Liver (tissue), 9 donors: ENCODE results near the gene HHIPL1. TPM values are rescaled to one million over a fixed set of nuclear protein-coding genes. Genes with fewer than 3 reads are reported as not detected.

Experiments
- DNase-seq: peaks from one replicate; pipeline ENCODE4 v3.0.0-alpha.2; 2017; ENCODE audit warnings: low spot score
- H3K27ac ChIP-seq, 2 donors: one replicate each; pipeline ENCODE4 v1.7.0; 2013; ENCODE audit warnings: inconsistent platforms in 2 of 2, low read length in 2 of 2, control low read depth in 1 of 2, low read depth in 1 of 2, mild to moderate bottlenecking in 1 of 2
- H3K27me3 ChIP-seq, 4 donors: one replicate each; pipeline versions ENCODE4 v1.6.1 to v1.7.0; 2013; ENCODE audit warnings: low read length in 3 of 4, inconsistent platforms in 1 of 4, mild to moderate bottlenecking in 1 of 4, moderate library complexity in 1 of 4; ENCODE audit not compliant: control insufficient read depth in 4 of 4, insufficient read depth in 4 of 4
- H3K36me3 ChIP-seq, 4 donors: one replicate each; pipeline versions ENCODE4 v1.6.1 to v1.7.0; 2013; ENCODE audit warnings: low read length in 3 of 4, mild to moderate bottlenecking in 3 of 4, low read depth in 1 of 4, moderate library complexity in 1 of 4; ENCODE audit not compliant: control insufficient read depth in 4 of 4, insufficient read depth in 3 of 4
- H3K4me1 ChIP-seq, 4 donors: one replicate each; pipeline versions ENCODE4 v1.6.1 to v1.7.0; 2013; ENCODE audit warnings: low read length in 3 of 4, mild to moderate bottlenecking in 3 of 4, moderate library complexity in 1 of 4; ENCODE audit not compliant: control insufficient read depth in 4 of 4, insufficient read depth in 4 of 4
- H3K4me3 ChIP-seq, 3 donors: one replicate each; pipeline versions ENCODE4 v1.6.1 to v1.7.0; 2013; ENCODE audit warnings: low read length in 3 of 3, control low read depth in 1 of 3, low read depth in 1 of 3, mild to moderate bottlenecking in 1 of 3
- H3K9ac ChIP-seq, 2 donors: one replicate each; pipeline ENCODE4 v1.7.0; 2013; ENCODE audit warnings: low read length in 2 of 2, mild to moderate bottlenecking in 2 of 2, moderate library complexity in 2 of 2, control low read depth in 1 of 2, low read depth in 1 of 2
- H3K9me3 ChIP-seq, 4 donors: one replicate each; pipeline versions ENCODE4 v1.6.1 to v1.7.0; 2013; ENCODE audit warnings: low read length in 3 of 4; ENCODE audit not compliant: control insufficient read depth in 4 of 4
- ATF3 ChIP-seq: IDR thresholded peaks from 2 replicates; pipeline ENCODE4 v1.6.1; 2016; ENCODE audit warnings: antibody characterized with exemption
- CTCF ChIP-seq: fragments of 150-350 bp; IDR thresholded peaks from 2 replicates; pipeline ENCODE4 v1.5.1; 2017; ENCODE audit warnings: improper control_type of control experiment, low read depth, low read length; ENCODE audit not compliant: missing input control
- EGR1 ChIP-seq, 2 donors: IDR thresholded peaks; 2 replicates each; pipeline ENCODE4 v1.6.1; 2016 to 2018; ENCODE audit warnings: antibody characterized with exemption in 2 of 2, low read depth in 2 of 2
- FOXA1 ChIP-seq: IDR thresholded peaks from 2 replicates; pipeline ENCODE4 v1.6.1; 2016; ENCODE audit warnings: antibody characterized with exemption
- FOXA2 ChIP-seq: IDR thresholded peaks from 2 replicates; pipeline ENCODE4 v1.6.1; 2016; ENCODE audit warnings: antibody characterized with exemption
- GABPA ChIP-seq, 2 donors: IDR thresholded peaks in 1 of 2; conservative IDR thresholded peaks in 1 of 2; 2 replicates each; pipeline ENCODE4 v1.6.1; 2016; ENCODE audit warnings: antibody characterized with exemption in 2 of 2, mild to moderate bottlenecking in 1 of 2, moderate library complexity in 1 of 2
- HNF4A ChIP-seq, 2 donors: conservative IDR thresholded peaks; 2 replicates each; pipeline ENCODE4 v1.6.1; 2016; ENCODE audit warnings: antibody characterized with exemption in 2 of 2, mild to moderate bottlenecking in 2 of 2
- HNF4G ChIP-seq: IDR thresholded peaks from 2 replicates; pipeline ENCODE4 v1.6.1; 2016; ENCODE audit warnings: antibody characterized with exemption
- JUND ChIP-seq, 2 donors: IDR thresholded peaks; 2 replicates each; pipeline ENCODE4 v1.6.1; 2016; ENCODE audit warnings: antibody characterized with exemption in 2 of 2
- MAX ChIP-seq: IDR thresholded peaks from 2 replicates; pipeline ENCODE4 v1.6.1; 2016; ENCODE audit warnings: antibody characterized with exemption
- NR2F2 ChIP-seq: IDR thresholded peaks from 2 replicates; pipeline ENCODE4 v1.6.1; 2016; ENCODE audit warnings: antibody characterized with exemption
- RAD21 ChIP-seq, 2 donors: IDR thresholded peaks; 2 replicates each; pipeline ENCODE4 v1.6.1; 2016; ENCODE audit warnings: antibody characterized with exemption in 2 of 2, mild to moderate bottlenecking in 2 of 2
- REST ChIP-seq: IDR thresholded peaks from 2 replicates; pipeline ENCODE4 v1.6.1; 2016; ENCODE audit warnings: antibody characterized with exemption, mild to moderate bottlenecking
- RXRA ChIP-seq, 2 donors: IDR thresholded peaks; 2 replicates each; pipeline ENCODE4 v1.6.1; 2017 to 2018; ENCODE audit warnings: antibody characterized with exemption in 2 of 2, mild to moderate bottlenecking in 1 of 2
- SP1 ChIP-seq: IDR thresholded peaks from 2 replicates; pipeline ENCODE4 v1.6.1; 2018; ENCODE audit warnings: antibody characterized with exemption, mild to moderate bottlenecking
- TAF1 ChIP-seq: conservative IDR thresholded peaks from 2 replicates; pipeline ENCODE4 v1.6.1; 2016; ENCODE audit warnings: antibody characterized with exemption, mild to moderate bottlenecking
- YY1 ChIP-seq: IDR thresholded peaks from 2 replicates; pipeline ENCODE4 v1.6.1; 2016; ENCODE audit warnings: antibody characterized with exemption, mild to moderate bottlenecking
- ZBTB33 ChIP-seq: IDR thresholded peaks from 2 replicates; pipeline ENCODE4 v1.6.1; 2016; ENCODE audit warnings: antibody characterized with exemption
- WGBS: extraction: QIAGEN DNeasy Blood & Tissue Kit; methylation state at CpG from one replicate; pipeline ENCODE4 v1.1.7; 2013; 5-methylcytosine and 5-hydroxymethylcytosine counted together
- polyA plus RNA-seq, 2 donors: library from polyadenylated mRNA; stranded (reverse) in 1 of 2; unstranded in 1 of 2; fragments of 200-250 nt in 1 of 2; fragments of >200 nt in 1 of 2; fragmentation: Nextera tagmentation in 1 of 2; extraction: Ambion mirVana in 1 of 2; gene quantifications; one replicate each; pipeline versions ENCODE4 v1.2.1 to v1.2.3, GENCODE V29; 2013 to 2015
- total RNA-seq, 2 donors: library from RNA; depleted of rRNA; stranded (reverse); fragments of >200 nt; gene quantifications; one replicate each; pipeline ENCODE4 v1.2.3, GENCODE V29; 2014
- donor health status: healthy.
- donor health status: healthy.
- donor health status: healthy.
- donor health status: healthy.
- donor health status: healthy.

Gene HHIPL1
- total and polyA plus RNA-seq, 4 donors: 0.96 to 1.7 (median 1.0) TPM

GRCh38 chr14:99685596-99685995 lies 40.7 kb downstream of the HHIPL1 start (continued):
- no peak for TF ChIP-seq CTCF
- no peak for TF ChIP-seq HNF4G
- TF ChIP-seq HNF4A (conservative IDR thresholded peaks at IDR 0.05): no peak
- TF ChIP-seq SP1: no peak
- TF ChIP-seq GABPA (IDR thresholded peaks at IDR 0.05 in 1 of 2, conservative IDR thresholded peaks at IDR 0.05 in 1 of 2): no peak
- TF ChIP-seq RAD21 (IDR thresholded peaks at IDR 0.05): no peak
- no peak for TF ChIP-seq FOXA2
- no peak for TF ChIP-seq RXRA (IDR thresholded peaks at IDR 0.05)
- no peak for TF ChIP-seq JUND (IDR thresholded peaks at IDR 0.05)
- TF ChIP-seq MAX: no peak

- peak; percentile 19 for DNase-seq
- Histone ChIP-seq H3K4me3 (no peak overlapping the region), H3K27me3 (no peaks in the 10 kb centered on the region), H3K4me1 (peaks cover 6 to 15% (median 12%) of the 10 kb centered on the region in 4 donors), H3K9ac (no peak overlapping the region), H3K9me3 (no peaks in the 10 kb centered on the region), H3K27ac (no peak overlapping the region), H3K36me3 (no peaks in the 10 kb centered on the region)
- WGBS: 88% methylated on average over 8 of the region's 8 CpGs
- TF ChIP-seq RXRA (IDR thresholded peaks at IDR 0.05): no peak
- TF ChIP-seq EGR1 (IDR thresholded peaks at IDR 0.05; ENCODE audit: low read depth in 2 of 2): no peak
- TF ChIP-seq GABPA (IDR thresholded peaks at IDR 0.05 in 1 of 2, conservative IDR thresholded peaks at IDR 0.05 in 1 of 2): no peak
- no peak for TF ChIP-seq CTCF
- no peak for TF ChIP-seq HNF4G
- TF ChIP-seq MAX: no peak
- no peak for TF ChIP-seq TAF1
- TF ChIP-seq ZBTB33: no peak
- TF ChIP-seq YY1: no peak
- TF ChIP-seq FOXA2: no peak
- TF ChIP-seq SP1: no peak
- no peak for TF ChIP-seq ATF3
- TF ChIP-seq FOXA1: no peak
- no peak for TF ChIP-seq HNF4A (conservative IDR thresholded peaks at IDR 0.05)
- TF ChIP-seq REST: no peak
- no peak for TF ChIP-seq JUND (IDR thresholded peaks at IDR 0.05)
- TF ChIP-seq NR2F2: no peak
Measured at GRCh38 chr14:99686557-99687283, 41.8 kb downstream of the HHIPL1 start.
